Loucy (cell line): ENCODE results near the gene ADGRG1.

ENCODE experiments used
- H2AFZ ChIP-seq: fragments of 200-600 bp; sonication (generic); 2 replicates; pipeline ENCODE4 v1.6.0; 2016; ENCODE audit warnings: antibody characterized with exemption, mild to moderate bottlenecking, low read length, moderate library complexity
- H3F3A ChIP-seq: fragments of 200-600 bp; 2 replicates; pipeline ENCODE4 v1.6.0; 2016; ENCODE audit warnings: antibody characterized with exemption, low read depth, mild to moderate bottlenecking
- H3K27me3 ChIP-seq: fragments of 200-600 bp; sonication (generic); 2 replicates; pipeline ENCODE4 v1.6.1; 2014; ENCODE audit warnings: low read length, mild to moderate bottlenecking; ENCODE audit not compliant: insufficient read depth, poor library complexity, severe bottlenecking
- H3K36me3 ChIP-seq: fragments of 200-600 bp; sonication (generic); 2 replicates; pipeline ENCODE4 v1.6.1; 2016; ENCODE audit warnings: low read length; ENCODE audit not compliant: insufficient read depth
- H3K4me1 ChIP-seq: fragments of 200-600 bp; sonication (generic); 2 replicates; pipeline ENCODE4 v1.5.1; 2014; ENCODE audit warnings: low read length, mild to moderate bottlenecking; ENCODE audit not compliant: insufficient read depth, poor library complexity, severe bottlenecking
- H3K4me2 ChIP-seq: fragments of 200-600 bp; sonication (generic); 2 replicates; pipeline ENCODE4 v1.6.0; 2014; ENCODE audit warnings: antibody characterized with exemption, low read length, low read depth, mild to moderate bottlenecking; ENCODE audit not compliant: poor library complexity, severe bottlenecking
- H3K4me3 ChIP-seq: fragments of 200-600 bp; sonication (generic); 2 replicates; pipeline ENCODE4 v1.5.1; 2014; ENCODE audit warnings: low read length, mild to moderate bottlenecking, mixed read lengths; ENCODE audit not compliant: poor library complexity, severe bottlenecking
- H3K79me2 ChIP-seq: fragments of 200-600 bp; sonication (generic); 2 replicates; pipeline ENCODE4 v1.6.1; 2014; ENCODE audit warnings: low read length; ENCODE audit not compliant: insufficient read depth
- H3K9ac ChIP-seq: fragments of 200-600 bp; sonication (generic); 2 replicates; pipeline ENCODE4 v1.6.0; 2014; ENCODE audit warnings: mild to moderate bottlenecking, low read depth, low read length, moderate library complexity; ENCODE audit not compliant: poor library complexity, severe bottlenecking
- H3K9me2 ChIP-seq: fragments of 200-600 bp; sonication (generic); replicated peaks from 2 replicates; pipeline ENCODE4 v1.6.1; 2016; ENCODE audit warnings: low read depth, low read length, mixed read lengths
- H3K9me3 ChIP-seq: fragments of 200-600 bp; sonication (generic); 2 replicates; pipeline ENCODE4 v1.6.1; 2014; ENCODE audit warnings: mild to moderate bottlenecking, antibody characterized with exemption, low read length, low read depth; ENCODE audit not compliant: insufficient read depth
- H4K20me1 ChIP-seq: fragments of 200-600 bp; sonication (generic); 2 replicates; pipeline ENCODE4 v1.6.0; 2014; ENCODE audit warnings: antibody characterized with exemption, low read length, mild to moderate bottlenecking; ENCODE audit not compliant: insufficient read depth, poor library complexity, severe bottlenecking
- CTCF ChIP-seq: fragments of 200-600 bp; sonication (generic); conservative IDR thresholded peaks from 2 replicates; pipeline ENCODE4 v1.5.1; 2014; ENCODE audit warnings: mild to moderate bottlenecking, antibody characterized with exemption, low read length
- EZH2phosphoT487 ChIP-seq: fragments of 200-600 bp; IDR thresholded peaks from 2 replicates; pipeline ENCODE4 v1.6.1; 2018; ENCODE audit warnings: antibody characterized with exemption, mild to moderate bottlenecking, moderate library complexity, borderline replicate concordance

Gene ADGRG1

GRCh38 chr16:57642160-57643135, 14.0 kb downstream of the ADGRG1 start:
- TF ChIP-seq EZH2phosphoT487 (no peak), CTCF (no peak)
- H3K4me2 ChIP-seq, result no peak overlapping the region

GRCh38 chr16:57643147-57643874, 14.9 kb downstream of the ADGRG1 start:
- TF ChIP-seq EZH2phosphoT487 (no peak), CTCF (no peak)
- peaks cover 61% of the 10 kb centered on the region for H3K4me1 ChIP-seq
- peak overlapping the region; percentile 72 for H3K9ac ChIP-seq
- H3K9me3 ChIP-seq, result no peaks in the 10 kb centered on the region
- no peaks in the 10 kb centered on the region for H3K27me3 ChIP-seq
- peak overlapping the region; percentile 43 for H3K4me2 ChIP-seq
- no peaks in the 10 kb centered on the region for H3K9me2 ChIP-seq
- no peaks in the 10 kb centered on the region for H3K36me3 ChIP-seq
- H4K20me1 ChIP-seq, result no peaks in the 10 kb centered on the region
- no peak overlapping the region for H2AFZ ChIP-seq
- H3K79me2 ChIP-seq, result no peaks in the 10 kb centered on the region
- H3F3A ChIP-seq, result 0 out of 2 replicates have a peak, but pooled peaks cover 3% of the 10 kb centered on the region
- no peak overlapping the region for H3K4me3 ChIP-seq

More at GRCh38 chr16:57642160-57643135, 14.0 kb downstream of the ADGRG1 start:
- H4K20me1 ChIP-seq, result no peaks in the 10 kb centered on the region
- no peak overlapping the region for H3K4me3 ChIP-seq
- H3F3A ChIP-seq, result 0 out of 2 replicates have a peak, but pooled peaks cover 3% of the 10 kb centered on the region
- no peaks in the 10 kb centered on the region for H3K79me2 ChIP-seq
- H3K9ac ChIP-seq, result peak overlapping the region; percentile 72
- H3K36me3 ChIP-seq, result no peaks in the 10 kb centered on the region
- H3K4me1 ChIP-seq, result peaks cover 52% of the 10 kb centered on the region
- no peaks in the 10 kb centered on the region for H3K9me2 ChIP-seq
- no peaks in the 10 kb centered on the region for H3K9me3 ChIP-seq
- H3K27me3 ChIP-seq, result no peaks in the 10 kb centered on the region
- no peak overlapping the region for H2AFZ ChIP-seq

- Histone ChIP-seq H3F3A (0 out of 2 replicates have a peak, but pooled peaks cover 3% of the 10 kb centered on the region), H3K4me1 (peaks cover 61% of the 10 kb centered on the region), H3K79me2 (no peaks in the 10 kb centered on the region), H3K36me3 (no peaks in the 10 kb centered on the region), H3K9me3 (no peaks in the 10 kb centered on the region), H3K9ac (peak overlapping the region; percentile 72), H4K20me1 (no peaks in the 10 kb centered on the region), H3K27me3 (no peaks in the 10 kb centered on the region), H3K9me2 (no peaks in the 10 kb centered on the region), H3K4me3 (peak overlapping the region; percentile 6), H3K4me2 (peak overlapping the region; percentile 43), H2AFZ (no peak overlapping the region)
- no peak for TF ChIP-seq EZH2phosphoT487
These were observed 15.5 kb downstream of the ADGRG1 start for GRCh38 chr16:57643910-57644309.
